AG20443 (cell line): ENCODE data around the gene PPM1L.
"Not testable (repeated sequence)": the region's sequence is repeated elsewhere in the genome, so short reads cannot be mapped to it uniquely, and the experiment has no call there.

Experiments
- DNase-seq: peaks from one replicate; pipeline ENCODE4 v3.0.0; 2012; ENCODE audit warnings: low spot score, mixed read lengths

Gene PPM1L

DNA sequence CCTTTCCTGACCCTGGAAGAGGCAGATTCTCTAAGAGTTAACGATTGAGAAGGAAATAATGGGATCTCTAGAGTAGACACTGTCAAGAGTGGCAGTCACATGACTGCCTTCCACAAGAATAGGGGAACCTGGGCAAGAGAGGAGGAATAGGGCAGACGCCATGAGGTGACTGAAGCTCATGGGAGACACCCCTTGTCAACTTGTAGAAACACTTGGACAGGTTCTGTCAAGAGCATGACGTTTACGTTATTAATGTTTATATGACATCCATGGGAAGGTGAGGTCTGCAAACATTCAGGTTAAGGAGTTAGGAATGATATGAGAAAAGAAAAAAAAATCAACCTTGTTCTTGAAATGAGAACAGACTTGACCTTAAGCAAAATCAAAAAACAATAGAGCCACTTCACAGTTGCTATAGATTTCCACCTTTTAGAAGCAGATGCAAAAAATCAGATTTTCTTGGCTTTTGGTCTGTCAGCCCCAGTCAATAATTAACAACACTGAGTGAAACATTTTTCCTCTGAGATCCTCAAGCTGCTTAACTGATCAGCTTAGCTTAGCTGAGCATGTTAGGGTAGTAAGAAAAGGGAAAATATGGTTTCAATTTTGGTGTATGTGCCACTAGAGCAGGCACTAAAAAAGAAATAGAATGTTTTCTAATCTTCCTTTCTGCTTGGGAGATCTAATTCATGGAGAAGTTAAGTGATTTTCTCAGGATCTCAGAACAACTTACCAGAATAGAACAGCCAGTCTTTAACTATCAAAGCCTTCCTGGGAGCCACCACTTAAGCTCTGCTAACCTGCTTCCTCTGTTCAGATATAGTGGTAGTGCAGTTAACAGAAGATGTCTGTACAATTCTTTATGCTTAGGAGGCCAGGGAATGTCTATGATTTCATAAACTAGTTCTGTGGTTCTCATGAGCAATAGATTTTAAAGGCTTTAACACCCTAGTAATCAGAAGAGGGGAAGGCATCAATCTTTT lies 232.2 kb downstream of the PPM1L start:
- DNase-seq = no peak

GRCh38 chr3:160990446-160990845 lies 234.4 kb downstream of the PPM1L start:
- DNase-seq = no peak

GRCh38 chr3:160992712-160993111 lies 236.7 kb downstream of the PPM1L start:
- DNase-seq = no peak

- no peak for DNase-seq
Observed at GRCh38 chr3:160996811-160997210, 240.8 kb downstream of the PPM1L start.

DNA sequence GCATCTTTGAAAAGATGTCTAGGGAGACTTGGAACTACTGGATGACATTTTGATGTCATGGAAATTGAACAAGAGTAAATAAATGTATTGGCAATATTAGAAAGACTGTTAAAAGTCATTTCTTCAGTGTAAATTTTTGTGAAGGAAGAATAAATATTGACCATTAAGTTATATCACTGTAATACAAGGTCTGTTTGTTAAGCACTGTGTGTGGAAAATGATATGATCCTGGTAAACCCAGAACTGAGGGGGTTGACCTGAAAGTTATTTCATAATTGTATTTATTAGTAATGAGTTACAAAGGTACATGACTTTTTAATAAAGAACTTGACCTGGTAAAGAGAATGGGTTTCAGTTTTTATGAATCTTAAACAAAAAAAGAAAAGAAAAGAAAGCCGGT lies 242.6 kb downstream of the PPM1L start:
- DNase-seq = no peak

DNA sequence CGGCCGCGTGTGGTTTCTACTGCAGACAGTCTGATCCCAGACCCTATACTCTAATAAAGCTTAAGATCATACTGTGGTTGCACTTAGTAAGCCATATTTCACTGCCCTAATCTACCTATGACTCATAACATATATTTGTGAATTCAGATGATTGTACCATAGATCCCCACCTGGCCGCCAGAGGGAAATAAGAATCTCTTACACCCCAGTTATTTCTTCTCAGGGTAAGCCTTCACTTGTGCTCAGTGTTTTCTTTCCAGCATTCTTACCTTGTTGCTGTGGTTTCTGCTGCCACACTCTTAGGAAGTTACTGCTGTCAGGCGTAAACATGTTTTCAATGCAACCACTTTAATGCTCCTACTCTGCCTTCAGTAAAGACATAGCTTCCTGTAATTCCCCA lies 243.2 kb downstream of the PPM1L start:
- no peak for DNase-seq

DNA sequence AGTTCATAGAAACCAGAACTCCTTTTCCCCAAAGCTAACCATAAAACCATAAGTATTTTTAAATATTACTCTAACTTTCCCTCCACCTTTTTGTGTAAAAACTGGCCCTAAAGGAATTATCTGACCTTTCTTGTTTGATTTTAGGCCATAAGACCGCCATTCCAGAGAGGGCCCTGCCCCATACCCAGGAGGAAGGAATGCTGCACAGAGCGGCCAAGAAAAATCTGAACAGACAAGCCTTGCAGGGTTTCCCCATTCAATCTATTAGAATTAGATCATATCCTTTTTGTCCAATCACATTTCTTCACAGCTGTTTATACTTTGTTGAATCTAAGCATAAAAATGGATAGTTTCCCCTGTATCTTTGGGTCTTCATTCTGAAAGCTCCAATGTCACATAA lies 252.1 kb downstream of the PPM1L start:
- no peak for DNase-seq

- DNase-seq = not testable (repeated sequence)
Observed at GRCh38 chr3:161010151-161010550, 254.1 kb downstream of the PPM1L start.

GRCh38 chr3:161014843-161015749 lies 259.1 kb downstream of the PPM1L start:
- no peak for DNase-seq

- no peak for DNase-seq
Observed at GRCh38 chr3:161016417-161017313, 260.6 kb downstream of the PPM1L start.

DNA sequence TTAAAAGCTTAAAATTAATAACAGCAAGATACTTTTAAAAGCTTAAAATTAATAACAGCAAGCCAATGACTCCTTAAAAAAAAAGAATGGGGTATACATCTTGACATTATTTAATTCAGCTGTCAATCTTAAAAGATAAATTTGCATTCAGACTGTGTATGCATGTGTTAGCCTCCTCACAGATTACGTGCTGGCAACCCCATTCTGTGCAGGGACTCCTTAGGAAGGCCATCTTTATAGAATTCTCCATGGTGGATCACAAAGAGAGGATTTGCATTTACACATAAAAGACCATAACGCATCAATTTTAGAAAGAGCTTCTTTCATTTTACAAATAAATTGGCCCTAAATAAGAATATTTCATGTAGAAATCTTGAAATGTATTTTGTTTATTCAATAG lies 261.9 kb downstream of the PPM1L start:
- no peak for DNase-seq

- DNase-seq = no peak
Observed at GRCh38 chr3:161020256-161020655, 264.2 kb downstream of the PPM1L start.

DNA sequence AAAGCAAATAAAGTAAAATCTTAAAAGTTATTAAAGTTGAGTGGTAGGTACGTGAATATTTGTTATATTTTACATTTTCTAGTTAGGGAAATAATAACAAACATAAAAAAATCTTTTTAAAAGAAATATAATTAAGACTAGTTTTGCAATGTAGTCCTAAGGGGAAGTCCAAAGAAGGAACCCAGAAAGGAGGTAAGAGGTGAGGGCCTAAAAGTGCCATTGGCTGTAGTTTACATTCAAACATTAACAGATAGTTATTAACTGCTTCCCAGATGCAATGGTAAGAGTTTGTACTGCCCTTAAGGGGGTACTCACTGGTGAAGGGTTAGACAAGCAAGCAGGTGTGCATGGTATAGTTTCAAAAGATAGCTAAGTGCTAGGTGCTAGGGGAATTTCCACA lies 269.9 kb downstream of the PPM1L start:
- DNase-seq = no peak

GRCh38 chr3:161026612-161027510 lies 270.8 kb downstream of the PPM1L start:
- DNase-seq = no peak

GRCh38 chr3:161028555-161029153 lies 272.6 kb downstream of the PPM1L start:
- DNase-seq = no peak

- DNase-seq = no peak
Observed at GRCh38 chr3:161031134-161031533, 275.1 kb downstream of the PPM1L start.

DNA sequence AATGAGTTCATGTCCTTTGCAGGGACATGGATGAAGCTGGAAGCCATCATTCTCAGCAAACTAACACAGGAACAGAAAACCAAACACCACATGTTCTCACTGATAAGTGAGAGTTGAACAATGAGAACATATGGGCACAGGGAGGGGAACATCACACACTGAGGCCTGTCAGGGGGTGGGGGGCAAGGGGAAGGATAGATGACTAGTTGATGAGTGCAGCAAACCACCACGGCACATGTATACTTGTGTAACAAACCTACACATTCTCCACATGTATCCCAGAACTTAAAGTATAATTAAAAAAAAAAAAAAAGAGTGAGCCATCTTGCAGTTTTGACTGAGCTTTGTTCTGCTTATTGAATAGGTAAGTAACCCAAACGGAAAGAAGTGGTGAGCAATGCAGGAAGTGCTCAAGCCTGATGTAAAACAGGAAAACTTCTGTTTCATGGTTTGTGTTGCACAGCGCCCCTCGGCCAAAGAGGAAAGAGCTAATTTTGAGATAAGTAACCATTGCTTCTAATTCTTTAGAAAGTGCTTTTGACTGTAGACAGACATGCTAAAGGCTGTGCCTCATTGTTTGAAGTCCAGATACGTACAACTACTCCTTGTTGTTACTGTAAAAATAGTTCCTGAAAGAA lies 279.0 kb downstream of the PPM1L start:
- not testable (repeated sequence) for DNase-seq

DNA sequence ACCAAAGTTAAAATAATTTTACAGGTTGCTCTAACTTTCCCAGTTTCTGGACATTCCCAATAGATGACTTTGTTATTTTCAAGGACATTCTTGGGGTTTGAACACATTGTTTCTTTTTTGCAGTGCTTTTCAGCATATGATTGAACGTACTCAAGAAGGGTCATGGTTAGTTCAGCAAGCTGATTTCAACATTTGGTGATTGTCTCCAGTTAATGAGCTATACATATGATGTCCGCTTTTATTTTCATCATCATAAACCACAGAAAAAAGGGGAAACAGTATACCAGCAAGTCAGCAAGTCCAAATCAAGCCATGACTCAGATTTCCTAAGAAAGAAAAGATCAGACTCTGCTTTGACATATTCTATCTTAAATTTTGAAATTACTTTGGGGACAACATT lies 279.7 kb downstream of the PPM1L start:
- DNase-seq = no peak

DNA sequence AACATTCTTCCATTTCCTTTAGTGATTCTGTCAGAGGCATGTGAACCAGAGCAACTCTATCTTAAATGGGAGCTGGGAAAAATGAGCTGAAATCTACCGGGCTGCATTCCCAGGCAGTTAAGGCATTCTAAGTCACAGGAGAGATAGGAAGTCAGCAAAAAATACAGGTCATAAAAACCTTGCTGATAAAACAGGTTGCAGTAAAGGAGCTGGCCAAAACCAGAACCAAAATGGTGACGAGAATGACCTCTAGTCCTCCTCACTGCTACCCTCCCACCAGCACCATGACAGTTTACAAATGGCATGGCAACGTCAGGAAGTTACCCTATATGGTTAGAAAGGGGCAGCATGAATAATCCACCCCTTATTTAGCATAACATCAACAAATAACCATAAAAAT lies 282.7 kb downstream of the PPM1L start:
- no peak for DNase-seq

GRCh38 chr3:161042023-161042501 lies 286.0 kb downstream of the PPM1L start:
- DNase-seq = no peak
